HS-27A (cell line): ENCODE data around the gene ENOX1.

Experiments used
- DNase-seq: peaks from one replicate; pipeline ENCODE4 v3.0.0-alpha.2; 2012; ENCODE audit warnings: low read depth, missing footprints

The ENOX1 gene

DNA sequence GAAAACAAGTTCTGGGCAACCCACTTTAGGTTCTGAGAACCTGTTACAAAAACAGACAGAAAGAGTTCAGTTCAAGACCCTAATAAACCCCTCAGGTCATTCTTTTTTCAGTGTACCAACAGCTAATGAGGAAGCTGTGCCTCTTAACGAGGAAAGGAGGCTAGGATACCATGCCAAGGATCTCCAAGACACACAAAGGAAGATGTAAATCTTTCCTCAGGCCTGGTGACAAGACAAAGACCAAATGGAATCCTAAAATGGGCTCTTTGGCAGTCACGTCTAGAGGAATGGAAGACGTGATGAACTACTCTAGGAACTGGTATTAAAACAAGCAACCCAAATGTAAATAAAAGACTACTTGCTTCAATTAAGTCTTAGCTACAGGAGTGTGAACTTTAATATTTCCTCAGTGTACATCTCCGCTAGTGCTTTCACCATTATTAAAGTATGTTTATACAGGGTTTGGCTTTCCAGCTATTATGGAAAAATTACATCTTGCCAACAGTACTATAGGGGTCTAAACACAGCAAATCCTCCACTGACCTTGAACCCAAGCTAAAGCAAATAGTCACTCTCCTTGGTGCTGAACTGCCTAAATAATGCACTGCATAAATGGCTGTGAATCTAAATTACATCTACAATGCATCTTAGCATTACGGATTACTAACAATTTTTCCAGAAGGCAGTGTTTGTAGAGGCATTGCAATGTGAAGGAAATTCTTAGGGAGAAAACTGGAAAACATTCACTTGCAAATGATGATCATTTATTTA lies 42.3 kb downstream of the ENOX1 start:
- no peak for DNase-seq

DNA sequence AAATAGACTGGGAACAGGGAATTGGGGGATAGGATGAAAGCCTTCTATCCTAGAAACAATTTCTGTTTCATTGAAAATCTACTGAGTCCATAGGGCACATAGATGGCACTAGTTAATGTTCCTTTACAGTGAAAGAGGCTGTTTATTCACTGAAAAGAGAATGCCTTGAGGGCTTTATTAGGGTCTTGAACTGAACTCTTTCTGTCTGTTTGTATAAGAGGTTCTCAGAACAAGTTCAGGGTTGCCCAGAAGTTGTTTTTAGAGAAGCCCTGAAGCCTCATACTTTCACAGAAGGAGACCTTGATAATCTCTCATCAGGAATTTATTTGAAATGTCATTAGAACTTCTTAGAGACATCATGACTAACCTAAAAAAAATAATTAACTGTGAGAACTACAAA lies 43.9 kb downstream of the ENOX1 start:
- DNase-seq, result no peak

DNA sequence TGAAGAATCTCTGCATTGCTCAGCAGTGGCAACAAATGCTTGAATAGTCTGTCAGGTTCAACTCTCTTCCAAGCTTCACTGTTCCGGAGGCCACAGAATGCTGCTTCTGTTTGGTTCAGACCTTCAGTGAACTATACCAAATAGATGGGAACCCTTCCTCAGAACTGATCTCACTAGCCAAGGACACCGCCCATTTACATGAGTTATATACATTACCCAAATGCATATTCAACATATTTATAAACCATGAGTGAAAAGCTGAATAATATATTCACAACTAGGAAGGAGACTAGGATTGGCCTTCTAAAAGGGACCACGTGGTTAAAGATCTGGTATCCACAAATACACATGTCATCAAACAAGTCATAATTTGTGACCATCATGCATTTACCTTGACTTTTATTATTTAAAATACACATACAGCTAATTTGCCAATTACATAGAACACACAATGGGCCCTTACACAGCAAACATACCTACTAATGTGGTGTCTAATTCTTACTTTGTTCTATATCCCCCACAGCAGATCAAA lies 49.3 kb downstream of the ENOX1 start:
- no peak for DNase-seq

DNA sequence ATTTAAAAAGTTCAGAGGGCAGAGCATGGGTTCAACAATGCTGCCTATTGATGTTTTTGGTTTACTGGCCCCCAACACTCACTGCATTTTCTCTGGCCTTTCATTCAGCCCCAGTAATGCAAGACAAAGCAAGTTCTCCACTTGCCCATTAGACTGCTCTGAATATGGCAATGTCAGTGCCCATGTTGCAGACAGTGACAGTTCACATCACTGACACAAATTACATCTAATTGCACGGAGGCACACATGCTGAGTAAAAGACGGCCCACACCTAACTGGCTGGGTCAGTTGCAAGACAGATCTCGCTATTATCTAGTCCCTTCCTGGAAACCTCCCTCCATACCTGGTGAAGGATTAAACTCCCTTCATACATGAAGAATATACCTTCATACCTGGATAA lies 54.0 kb downstream of the ENOX1 start:
- no peak for DNase-seq

DNA sequence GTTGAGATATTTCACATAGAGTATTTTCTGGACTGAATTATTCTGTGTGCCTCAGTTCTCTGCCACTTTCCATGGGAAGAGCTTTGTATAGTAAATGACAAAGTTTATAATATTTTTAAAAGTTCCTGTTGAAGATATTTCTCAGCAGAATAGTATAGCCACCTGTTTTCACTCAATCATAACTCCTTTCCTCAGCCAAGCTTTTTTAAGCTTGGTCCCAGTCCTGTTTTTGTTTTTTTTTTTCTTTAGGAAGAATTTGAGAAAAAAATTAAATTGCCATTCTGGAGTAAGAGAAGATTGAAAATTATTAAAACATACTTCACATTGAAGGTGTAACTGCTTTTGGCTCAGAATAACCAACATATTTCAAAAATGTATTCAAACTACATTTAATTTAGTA lies 55.5 kb downstream of the ENOX1 start:
- no peak for DNase-seq

DNA sequence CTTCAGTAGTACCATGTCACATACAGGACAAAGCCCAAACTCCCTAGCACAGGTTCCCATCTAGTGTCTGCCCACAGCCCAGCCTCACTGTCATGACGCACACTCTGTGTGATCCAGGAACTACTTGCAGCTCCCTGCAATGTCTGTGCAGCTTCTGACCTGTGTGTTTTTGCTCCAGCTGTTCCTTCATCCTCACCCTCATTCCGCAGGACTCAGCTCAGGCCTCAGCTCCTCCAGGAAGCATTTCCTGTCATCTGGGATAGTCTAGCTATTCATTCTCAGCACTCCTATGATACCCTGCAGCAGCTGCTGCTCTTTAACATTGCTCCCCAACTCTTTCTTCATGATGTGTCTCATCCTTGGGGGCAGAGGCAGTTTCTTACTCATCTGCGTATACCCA lies 56.1 kb downstream of the ENOX1 start:
- DNase-seq, result no peak

DNA sequence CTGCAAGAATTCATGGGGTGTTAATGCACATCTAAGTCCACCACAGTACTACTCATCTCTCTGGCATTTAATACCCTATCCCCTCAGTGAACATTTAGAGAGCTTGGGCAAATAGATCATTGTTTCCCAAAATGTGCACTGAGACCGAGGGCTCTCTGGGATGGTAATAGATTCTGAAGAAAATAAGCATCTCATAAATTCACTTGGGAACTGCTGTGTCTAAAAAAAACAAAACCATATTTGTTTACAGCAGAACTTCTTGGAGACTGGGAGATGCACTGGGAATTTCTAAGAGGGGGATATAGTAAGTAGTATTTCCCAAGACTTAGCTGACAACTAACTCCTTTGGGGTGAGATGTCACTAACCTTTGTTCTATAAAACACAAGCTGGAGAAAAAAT lies 58.4 kb downstream of the ENOX1 start:
- no peak for DNase-seq

DNA sequence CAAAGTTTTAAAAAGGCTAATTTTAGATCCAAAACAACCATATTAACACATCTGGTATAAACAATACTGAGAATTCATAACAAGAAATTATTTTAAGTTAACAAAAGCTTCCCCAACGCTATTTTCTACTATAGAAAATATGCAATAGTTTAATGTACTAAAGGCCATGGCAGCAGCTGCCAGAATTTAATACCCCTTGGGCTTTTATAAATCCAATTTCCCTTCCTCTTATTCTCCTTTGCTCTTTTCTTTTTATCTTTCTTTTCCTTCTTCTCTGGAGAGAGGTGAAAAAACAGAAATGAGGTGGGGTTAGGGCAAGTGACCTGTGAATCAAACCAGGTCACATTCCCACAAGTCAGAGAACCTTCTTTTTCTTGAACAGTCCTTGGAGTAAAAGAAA lies 58.9 kb downstream of the ENOX1 start:
- DNase-seq, result no peak

DNA sequence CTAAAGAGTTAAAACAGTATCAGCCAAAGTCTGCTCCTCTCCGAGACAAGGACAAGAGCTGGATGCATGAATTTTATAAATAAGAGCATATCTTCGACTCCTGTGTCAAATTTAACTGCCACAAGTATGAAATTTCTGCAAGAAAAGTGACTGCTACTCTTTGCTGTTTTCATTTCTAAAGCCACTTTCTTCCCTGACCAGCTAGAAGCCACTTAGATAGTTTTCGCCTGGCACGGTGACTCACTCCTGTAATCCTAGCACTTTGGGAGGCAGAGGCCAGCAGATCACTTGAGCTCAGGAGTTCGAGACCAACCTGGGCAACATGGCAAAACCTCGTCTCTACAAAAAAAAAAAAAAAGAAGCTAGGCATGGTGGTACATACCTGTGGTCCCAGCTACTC lies 61.3 kb downstream of the ENOX1 start:
- DNase-seq, result no peak

DNA sequence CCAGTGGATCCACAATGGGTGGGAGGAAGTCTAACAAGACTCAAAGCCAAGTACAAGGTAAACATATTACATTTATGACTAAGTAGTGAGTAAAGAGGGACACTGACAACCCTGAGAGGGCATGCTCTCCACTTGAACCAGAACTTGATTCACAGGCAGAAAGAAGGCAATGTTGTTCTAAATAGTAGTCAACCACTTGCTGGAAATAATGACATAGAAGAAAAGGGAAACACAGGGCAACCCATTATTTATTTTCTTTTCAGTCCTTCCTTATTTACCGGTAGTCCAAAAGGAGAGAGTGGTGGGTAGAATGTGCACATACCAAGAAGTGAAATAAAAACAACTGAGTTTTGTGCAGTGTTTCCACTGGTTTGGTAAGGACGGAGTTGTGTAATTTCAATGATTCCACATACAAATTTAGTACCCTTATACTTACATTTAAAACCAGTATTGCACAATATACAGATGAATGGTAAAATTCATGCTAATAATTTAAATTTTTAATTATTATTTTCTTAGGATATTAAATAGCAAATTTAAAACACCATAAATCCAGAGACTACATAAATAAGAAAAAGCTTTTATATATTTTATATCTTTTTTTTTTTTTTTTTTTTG lies 65.9 kb downstream of the ENOX1 start:
- DNase-seq, result no peak

DNA sequence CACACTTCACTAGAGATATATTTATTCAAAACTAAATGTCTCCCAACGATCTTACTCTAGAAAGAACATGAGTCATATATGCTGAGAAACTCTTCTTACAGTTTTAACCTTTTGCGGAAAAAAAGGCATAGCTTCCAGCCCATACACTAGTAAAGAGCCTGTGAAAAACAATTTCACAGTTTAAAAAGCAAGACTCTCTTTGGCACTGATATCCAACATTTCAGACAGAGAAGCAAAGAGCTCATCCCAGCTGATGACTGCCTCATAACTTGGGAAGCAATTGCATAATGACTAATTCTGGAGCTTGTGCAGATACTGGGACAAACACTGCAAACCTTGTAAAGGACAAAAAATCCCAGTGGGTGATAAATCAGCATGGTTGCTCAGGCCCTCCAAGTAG lies 88.0 kb downstream of the ENOX1 start:
- no peak for DNase-seq

DNA sequence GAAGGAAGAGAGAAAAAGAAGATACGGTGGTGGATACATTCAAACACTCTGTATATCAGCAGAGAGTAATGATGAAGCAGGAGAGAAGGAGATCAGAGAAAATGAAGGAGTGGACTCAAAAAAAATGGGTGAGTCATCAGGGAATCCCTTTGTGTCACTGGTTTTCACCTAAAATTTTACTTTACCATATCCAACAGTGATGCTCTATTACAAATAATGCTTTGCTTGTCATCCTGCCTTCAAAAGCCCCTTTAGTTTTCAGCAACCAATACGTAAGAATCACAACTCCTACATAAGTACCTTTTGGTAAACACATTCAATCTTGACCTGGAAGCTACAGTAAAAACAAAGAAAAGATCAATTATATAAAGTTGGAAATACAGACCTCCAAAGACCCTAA lies 88.8 kb downstream of the ENOX1 start:
- no peak for DNase-seq

DNA sequence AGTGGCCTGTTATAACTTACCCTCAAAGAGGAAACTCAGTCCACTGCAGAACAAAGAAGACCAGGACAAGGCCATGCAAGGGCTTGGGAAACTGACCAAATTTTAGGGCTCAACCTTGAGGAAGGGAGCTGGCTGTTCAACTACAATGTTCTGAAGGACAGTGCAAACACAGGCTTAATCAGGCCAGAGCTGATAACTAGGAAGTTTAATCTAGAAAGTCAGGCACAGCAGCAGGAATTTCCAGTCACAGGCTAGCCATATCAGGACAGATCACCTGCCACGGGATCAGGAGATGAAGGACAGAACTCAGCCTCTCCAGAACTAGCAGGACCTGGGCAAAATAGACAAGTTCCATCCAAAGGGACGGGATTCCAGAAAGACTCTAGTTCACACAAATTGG lies 89.4 kb downstream of the ENOX1 start:
- DNase-seq, result no peak

DNA sequence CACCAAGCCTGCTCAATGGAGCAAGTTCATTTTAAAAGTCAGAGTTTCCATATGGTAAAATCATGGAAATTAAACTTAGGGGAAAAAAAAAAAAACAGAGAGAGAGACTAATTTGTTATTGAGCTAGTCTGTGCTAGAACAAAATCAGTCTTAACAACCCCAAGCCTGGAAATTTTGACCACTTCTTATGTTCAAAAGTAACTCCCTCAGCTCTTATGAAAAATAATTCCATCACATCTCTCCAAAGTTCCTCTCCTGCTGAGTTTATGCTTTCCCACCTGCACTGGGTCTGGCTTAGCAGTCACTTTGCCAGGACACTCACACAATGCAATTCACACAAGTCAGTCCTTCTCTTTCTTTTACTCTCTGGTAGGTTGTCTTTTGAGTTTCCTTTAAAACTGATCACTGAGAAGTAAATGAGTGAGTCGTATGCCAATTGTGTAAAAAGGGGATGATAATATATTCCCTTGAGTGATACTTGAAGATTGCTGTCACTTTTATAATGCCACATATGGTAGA lies 92.6 kb downstream of the ENOX1 start:
- DNase-seq, result no peak

DNA sequence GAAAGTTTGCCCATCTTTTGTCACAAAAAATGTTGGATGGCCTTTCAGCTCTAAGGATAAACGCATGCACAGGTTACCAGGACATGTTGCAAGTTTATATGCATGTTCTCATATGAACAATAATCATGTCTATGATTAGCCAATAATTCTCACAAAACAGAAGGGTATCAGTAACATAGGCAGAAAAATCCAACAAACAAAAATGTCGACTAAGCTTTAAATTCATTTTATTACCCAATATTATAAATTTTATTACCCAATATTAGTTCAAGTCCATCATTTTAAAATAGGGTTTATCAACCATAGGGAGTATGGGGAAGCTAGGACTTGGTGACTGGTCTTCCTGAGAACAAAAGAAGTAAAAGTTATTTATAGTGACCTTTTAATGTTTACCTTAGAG lies 93.1 kb downstream of the ENOX1 start:
- no peak for DNase-seq

DNA sequence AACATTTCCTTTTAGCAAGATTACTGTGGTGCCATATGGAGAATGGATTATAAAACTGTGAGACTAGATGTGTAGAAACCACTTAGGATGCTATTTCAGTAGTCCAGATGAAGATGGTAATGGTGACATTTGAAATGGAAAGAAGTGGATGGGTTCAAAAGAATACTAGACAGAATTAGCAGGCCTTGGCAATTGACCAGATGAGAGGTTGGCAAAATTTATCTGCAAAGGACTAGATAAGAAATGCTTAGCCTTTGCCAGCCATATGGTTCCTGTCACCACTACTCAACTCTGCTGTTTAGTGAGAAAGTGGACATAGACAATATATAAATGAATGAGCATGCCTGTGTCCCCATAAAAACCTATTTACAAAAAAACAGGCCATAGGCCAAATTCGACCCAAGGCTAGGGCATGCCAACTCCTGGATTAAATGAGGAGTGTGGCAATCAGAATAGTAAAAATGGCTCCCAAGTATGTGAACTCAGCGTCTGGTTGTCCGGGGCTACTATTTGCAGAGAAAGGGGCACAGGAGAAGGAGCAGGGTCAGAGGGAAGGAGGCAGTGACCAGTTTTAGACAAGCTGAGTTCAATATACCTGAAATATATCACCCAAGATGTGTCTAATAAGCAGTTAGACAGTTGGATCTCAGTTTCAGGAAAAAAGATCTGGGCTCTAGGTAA lies 98.4 kb downstream of the ENOX1 start:
- no peak for DNase-seq

DNA sequence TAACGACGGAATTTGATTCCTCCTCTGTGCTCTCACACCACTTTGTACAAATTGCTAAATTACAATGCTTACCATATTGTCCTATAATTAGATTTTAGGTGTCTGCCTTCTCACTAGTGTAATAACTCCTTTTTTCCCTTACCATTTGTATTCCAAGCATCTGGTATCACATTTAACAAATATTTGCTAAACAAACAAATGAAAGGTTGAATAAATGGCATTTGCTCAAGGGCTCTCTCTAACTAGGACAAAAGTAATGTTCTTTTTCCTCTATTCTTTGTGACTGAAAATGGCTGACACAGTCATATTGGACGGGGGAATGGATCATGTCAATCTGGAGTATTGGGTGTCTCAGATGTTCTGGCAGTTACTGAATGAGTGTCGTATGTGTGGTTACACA lies 99.7 kb downstream of the ENOX1 start:
- no peak for DNase-seq

DNA sequence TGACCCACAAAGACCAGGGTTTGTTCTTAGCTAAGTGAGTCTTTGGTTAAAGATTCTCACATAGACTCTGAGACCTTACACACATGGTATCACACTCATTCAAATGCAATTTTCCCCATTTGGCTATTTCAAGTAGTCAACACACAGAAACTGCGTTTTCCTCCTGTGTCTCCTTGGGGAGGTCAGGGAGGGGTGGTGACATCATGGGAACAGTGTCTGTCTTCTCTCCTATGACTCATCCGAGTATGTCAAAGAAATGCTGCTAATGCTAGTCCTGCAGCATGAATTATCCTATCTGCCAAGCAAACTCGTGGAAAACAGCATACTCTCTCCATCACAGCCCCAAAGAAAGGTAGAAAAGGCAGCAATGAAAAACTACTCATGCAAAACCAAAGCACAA lies 100.2 kb downstream of the ENOX1 start:
- no peak for DNase-seq

DNA sequence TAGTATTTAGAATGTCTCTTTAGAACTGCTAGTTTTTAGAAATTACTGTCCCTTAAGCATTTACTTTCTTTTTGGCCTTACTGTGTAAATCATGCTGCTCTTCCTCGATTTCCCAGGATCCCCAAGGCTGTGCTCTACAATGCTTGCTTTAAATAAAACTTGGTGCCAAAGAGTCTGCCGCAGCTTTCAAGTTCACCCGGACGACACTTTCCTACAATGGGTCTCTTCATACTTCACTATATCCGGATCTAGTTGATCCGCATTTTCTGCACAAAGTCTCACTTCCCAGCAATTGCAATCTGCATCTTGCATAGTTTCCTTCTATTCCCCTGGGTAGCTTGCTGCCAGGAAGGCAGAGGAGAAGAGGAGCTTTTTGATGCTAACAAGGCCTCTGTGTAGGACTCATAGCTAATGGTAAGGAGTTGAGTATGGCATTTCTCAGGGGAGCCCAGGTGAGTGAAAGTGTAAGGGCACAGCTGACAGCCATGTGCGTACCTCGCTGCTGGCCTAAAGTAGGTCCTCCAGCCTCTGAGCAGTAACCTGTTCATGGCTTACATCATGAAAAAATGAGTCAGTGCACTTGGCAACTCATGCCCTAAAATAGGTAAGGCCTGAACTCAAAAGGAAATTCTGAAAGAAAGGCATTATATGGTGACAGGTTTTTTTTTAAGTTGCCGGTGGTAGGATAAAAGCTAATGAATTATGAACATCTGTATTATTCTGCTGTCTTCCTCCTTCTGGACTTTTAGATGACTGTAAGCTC lies 101.6 kb downstream of the ENOX1 start:
- no peak for DNase-seq

DNA sequence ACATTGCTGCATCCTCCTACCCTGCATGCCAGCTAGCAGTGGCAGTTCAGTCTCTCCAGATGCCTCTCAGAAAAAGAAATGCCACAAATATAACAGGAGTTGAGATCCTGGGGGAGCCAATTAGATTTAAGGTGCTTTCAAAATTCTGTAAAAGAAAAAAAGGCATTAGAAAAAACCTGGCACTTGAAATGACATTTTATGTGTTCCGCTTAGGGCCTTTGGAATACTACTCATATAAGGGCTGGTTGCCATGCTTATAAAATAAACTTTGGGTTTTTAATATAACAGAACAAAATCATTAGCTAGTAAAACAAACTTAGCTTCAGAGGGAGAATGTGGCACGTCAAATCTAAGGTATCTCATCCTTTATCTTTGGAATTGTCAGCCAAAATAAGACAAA lies 104.1 kb downstream of the ENOX1 start:
- no peak for DNase-seq

DNA sequence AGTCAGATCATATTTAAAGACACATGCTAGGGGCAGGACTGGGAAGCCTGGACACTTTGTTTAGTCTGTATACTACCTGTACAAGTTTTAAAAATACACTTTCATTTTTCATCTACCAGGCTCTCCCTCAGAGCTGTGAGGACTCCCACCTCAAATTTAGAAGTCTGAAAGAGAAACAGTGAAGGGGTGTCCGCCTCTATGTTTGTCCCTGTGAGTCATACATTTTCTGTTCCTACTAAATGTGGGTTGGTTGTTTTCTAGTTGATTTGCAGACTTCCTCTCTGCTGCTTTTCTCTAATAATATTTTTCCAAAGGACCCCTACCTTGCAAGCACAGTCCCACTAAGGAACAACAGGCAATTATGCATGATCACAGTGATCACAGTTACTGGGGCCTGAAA lies 110.5 kb downstream of the ENOX1 start:
- DNase-seq, result no peak

DNA sequence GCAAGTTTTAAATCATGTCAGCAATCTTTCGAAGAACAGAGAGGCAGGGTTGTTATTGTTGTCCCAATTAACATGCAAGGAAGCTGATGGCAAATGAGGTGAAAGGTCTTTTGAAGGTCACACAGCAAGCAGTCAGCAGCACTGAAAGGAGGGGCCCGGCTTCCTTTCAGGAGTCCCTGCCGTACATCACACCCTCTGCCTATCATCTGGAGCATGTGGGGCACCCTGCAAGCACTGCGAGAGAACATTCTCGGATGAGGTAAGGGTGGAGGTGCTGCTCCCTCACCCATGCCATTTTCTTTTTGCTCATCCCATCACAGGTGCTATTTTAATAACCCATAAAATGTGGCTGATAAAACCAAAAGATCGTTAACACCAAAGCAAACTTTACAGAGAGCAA lies 111.2 kb downstream of the ENOX1 start:
- no peak for DNase-seq
